NCI-H774 (cell line): ENCODE results near the gene ADGRA1.
"Not testable (repeated sequence)": the region's sequence is repeated elsewhere in the genome, so short reads cannot be mapped to it uniquely, and the experiment has no call there.

Source experiments
- DNase-seq: peaks from one replicate; lab custom pipeline; 2025; lab: John Stamatoyannopoulos, UW

ADGRA1 gene, protein sequence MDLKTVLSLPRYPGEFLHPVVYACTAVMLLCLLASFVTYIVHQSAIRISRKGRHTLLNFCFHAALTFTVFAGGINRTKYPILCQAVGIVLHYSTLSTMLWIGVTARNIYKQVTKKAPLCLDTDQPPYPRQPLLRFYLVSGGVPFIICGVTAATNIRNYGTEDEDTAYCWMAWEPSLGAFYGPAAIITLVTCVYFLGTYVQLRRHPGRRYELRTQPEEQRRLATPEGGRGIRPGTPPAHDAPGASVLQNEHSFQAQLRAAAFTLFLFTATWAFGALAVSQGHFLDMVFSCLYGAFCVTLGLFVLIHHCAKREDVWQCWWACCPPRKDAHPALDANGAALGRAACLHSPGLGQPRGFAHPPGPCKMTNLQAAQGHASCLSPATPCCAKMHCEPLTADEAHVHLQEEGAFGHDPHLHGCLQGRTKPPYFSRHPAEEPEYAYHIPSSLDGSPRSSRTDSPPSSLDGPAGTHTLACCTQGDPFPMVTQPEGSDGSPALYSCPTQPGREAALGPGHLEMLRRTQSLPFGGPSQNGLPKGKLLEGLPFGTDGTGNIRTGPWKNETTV

DNA sequence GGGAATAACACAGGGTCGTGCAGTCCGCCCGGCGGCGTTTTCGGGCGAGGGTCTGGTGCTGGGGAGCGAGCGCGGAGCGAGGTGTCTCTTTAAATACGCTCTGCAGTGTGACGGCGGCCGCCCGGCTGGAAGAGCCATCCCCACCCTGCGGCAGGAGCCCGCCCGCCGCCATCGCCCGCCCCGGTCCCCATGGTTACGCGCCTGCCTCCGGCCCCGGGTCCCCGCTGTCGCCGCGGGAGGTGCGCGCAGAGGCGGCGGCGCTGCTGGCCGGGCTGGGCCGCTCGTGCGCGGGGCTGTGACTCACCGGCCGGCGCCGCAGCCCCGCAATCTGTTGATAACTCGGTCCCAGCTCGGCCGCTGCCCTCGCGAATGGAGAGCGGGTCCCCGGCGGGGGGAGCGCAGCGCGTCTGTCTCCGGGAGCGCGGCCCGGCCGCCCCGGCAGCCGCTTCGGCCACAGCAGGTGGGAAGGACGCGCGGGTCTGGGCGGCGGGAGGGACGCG is at the start of gene ADGRA1:
Gene ADGRA1 (plus strand): TSS at position 246 of the 500 bp plus-strand sequence. CDS start 986 bp downstream, outside the sequence.
- no peak for DNase-seq

DNA sequence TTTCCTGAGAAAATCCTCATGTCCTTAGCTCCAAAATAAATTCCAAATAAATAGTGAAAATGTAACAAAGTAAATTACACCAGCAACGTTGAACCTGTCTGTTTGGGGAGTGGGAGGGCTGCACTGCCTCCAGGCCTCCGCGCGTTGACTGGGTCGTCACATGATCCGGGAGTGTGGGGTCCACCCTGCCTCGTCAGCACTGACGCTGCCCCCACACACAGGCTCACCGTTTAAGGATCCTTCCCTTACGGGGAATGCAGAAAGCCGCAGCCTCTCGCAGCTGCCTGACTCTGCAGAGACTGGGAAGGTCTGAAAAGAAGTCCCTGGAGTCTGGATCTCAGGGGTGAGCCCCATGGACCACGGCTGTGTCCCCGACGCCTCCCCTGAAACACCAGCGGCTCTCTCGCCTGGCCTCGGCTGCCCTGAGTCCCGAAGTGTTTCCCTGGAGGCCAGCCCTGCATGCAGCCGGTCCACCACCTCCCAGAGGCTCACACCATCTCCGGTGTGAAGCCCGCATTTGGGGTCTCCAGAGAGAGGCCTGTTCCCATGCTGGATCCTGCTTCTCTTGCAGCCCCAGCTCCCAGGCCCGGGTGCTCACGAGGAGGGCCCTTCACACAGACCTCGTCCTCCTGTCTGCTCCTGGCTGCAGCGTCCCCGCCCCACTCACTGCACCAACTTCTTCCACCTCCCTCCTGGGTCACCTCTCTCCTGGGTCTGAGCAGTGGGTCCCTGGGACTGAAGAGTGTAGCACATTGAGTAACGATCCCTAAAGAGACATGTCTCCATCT is 49.5 kb upstream of the ADGRA1 start:
- no peak for DNase-seq

DNA sequence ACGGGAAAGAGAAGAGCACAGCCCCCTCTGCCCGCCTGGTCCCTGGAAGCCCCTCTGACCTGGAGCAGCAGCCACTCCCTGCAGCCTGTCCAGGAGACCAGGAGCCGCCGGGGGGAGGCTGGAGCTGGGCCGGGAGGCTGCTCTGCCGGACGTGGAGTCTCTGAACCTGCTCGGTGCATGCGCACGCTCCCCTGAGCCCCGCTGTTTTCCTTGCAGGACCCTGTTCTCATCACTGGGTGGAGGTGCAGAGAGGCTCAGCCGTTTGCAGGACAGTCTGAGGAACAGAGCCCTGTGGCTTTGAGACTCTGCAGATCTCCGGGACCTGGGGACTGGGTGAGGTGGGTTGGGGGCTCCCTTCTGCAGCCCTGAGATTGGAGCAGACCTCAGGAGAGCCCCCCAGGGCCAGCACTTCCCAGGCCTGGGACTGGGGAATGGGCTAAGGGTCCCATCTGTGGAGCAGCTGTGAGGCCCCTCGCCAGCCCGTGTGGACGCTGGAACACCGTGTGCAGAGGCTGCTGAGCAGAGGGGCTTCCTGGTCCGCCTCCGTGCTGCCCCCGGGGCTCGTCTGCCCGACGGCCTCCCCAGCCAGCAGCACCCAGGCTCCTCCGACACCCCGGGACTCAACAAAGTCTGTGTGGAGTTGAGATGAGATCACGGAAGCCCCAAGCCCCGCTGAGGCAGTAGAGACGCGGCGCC is 48.5 kb upstream of the ADGRA1 start:
- no peak for DNase-seq

DNA sequence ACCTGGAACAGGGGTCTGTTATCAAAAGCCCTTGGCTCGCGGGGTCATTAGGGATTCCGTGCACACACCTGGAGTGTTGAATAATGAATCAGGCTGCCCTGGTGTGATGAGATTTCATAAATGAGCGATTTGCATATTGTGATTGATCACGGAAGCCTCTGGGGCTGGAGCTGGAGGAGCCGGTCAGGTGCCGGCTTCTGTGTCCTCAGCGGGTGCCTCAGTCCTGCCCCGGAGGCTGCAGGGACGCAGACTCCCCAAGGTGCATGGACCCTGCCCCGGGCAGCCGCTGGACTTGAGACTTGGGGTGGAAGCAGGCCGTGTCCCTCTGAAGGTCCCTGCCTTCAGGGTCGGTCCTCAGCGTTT is 47.9 kb upstream of the ADGRA1 start:
- DNase-seq = no peak

DNA sequence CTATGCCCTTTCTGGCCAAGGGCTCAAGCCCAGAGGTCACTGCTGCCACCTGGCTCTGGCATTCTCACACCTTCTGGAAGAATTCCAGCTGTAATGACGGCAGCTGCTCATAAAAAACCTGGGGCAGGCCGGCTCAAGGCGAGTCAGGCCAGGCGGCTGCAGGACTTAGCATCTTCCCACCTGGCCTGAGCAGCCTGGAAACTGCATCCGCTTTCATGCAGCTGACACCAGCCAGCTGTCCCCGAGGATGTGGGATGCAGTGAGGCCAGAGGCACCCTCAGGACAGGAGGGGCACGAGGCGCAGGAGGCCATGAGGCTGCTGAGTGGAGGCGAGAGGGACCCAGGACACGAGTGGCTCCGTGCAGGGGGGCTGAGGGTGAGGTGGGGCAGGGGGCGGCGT is 47.5 kb upstream of the ADGRA1 start:
- no peak for DNase-seq

DNA sequence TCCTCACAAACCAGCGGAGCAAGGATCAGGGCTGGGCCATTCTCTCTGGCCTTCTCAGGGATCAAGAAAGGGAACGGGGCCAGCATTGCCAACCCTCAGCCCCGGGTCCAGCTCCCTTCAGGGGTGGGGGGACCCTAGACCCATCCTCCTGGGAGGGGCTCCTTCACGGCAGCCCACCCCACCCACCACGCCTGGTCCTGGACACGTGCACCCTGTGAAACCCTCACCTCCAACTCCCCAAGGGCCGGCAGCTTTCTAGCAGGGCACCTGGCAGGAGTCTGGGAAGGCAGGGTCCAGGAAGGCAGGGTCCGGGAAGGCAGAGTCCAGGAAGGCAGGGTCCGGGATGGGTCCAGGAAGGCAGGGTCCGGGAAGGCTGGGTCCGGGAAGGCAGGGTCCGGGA is 46.6 kb upstream of the ADGRA1 start:
- no peak for DNase-seq

DNA sequence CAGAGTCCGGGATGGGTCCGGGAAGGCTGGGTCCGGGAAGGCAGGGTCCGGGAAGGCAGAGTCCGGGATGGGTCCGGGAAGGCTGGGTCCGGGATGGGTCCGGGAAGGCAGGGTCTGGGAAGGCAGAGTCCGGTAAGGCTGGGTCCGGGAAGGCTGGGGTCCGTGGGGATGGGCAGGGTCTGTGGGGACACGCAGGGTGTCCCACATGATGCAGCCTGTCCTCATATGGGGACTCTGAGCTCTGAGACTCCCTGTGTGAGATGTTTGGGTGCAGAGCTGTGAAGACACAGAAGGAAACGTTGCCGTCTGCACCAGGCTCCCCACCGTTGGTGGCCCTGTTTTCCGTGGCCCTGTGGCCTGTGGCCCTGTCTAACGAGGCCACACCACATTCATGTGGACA is 45.7 kb upstream of the ADGRA1 start:
- DNase-seq = no peak

DNA sequence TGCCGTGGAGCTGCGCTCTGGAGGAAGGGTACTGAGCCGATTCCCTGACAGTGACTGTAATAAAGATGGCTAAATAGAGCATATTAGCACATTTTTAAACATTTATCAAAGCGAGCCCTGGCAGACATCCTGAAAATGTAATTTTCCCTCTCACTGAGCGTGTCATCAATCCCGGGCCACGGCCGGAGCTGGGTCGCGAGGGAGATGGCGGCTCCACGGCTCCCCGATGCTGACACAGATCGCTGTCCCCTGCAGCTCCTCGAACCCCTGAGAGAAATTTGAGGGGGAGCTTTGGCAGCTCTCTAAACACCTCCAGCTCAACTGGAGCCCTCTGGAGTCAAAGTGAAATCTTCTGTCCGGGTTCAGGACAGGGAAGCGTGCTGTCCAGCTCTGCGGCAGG is 44.9 kb upstream of the ADGRA1 start:
- no peak for DNase-seq

DNA sequence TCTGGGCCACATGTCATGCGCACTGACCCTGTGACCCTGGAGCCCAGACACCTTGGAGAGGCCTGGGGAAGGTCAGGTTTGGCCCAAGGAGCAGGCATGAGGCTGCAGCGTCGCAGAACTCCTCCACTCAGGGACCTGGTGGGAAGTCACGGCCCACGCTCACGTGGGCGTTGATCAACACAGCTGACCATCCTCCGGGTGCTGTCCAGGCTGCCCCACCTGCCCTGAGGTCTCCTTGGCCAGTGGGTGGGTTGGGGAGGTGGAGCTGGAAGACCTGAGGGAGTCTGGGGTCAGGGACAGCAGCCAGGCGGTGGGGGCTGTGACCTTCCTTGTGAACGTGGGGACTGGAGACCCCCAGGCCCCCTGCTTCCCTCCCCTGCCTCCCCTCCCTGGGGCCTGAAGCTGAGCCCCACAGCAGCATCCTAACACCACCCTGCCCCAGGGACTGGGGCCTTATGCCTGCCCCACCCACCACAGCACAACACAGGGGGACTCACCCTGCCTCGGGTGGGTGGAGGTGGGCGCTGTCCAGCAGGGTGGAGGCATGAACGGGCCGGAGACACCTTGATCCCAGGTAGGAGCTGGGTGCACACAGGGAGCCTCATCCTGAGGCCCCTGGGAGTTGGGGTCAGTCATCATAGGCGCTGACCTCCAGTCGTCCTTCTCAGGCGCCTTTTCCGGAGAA is 44.0 kb upstream of the ADGRA1 start:
- no peak for DNase-seq

DNA sequence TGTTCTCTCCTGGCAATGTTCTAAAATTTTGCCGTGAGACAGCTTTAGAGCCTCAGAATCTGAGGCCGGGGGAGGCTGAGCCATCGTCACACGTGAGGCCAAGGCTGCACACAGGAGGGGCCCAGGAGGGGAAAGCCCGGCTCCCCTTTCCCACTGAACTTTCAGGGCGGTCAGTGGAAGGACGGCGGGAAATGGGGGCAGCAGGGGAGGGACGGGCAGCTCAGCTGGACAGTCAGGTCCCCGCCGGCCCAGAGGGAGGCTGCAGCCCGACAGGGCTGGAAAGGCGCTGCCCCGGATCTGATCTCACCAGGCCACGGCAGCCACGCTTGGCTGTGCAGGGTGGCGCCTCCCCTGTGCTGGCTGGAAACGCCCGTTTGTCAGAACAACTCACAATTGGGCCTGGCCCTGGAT is 43.3 kb upstream of the ADGRA1 start:
- no peak for DNase-seq

DNA sequence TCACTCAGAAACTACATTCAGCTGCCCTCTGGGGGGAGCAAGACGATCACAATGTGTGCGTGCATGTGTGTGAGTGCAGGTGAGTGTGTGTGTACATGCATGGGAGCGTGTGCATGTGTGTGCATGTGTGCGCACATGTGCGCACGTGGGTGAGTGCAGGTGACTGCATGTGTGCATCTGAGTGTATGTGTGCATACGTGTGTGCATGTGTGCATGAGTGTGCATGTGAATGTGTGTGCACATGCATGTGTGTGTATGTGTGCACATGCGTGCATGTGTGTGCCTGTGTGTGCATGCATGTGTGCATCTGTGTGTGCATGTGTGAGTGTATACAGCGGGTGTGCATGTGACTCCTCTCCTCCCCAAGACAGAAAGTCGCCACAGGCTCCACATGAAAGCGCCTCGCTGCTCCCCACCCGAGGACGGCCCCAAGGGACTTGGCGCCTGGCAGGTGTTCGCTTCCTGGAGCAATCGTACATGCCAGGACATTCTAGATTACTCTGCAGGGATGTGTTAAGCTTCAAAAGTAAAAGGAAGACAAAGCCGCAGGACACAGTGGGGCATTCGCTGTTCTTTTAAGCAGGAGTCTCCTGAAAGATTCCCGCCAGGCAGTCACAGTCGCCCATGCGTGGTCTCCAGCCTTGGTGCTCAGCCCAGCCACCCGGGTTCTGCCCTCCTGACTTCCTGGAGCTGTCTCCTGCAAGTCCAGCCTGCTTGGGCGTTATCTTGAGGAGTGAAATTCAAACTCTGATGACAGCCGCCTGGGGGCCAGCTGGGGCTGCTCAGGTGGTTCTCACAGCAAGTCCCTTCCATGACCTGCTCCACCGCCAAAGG is 42.0 kb upstream of the ADGRA1 start:
- DNase-seq = no peak

DNA sequence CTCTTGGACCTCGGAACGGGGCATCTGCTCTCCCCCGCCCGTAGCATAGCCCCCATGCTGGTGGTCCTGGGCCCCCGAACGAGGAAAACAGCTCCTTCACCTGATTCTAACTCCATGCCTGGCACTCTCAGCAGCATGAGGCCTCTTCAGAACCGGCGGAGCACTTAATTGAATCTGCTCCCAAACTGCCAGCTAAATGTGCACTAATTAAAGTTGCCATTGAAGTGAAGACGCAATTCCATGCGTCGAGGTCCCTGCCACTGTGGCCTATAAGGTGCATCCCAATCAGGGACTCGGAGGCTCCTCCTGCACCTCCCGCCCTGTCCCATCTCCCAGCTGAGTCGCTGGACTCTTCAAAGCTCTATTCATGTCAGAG is 41.3 kb upstream of the ADGRA1 start:
- DNase-seq = no peak

DNA sequence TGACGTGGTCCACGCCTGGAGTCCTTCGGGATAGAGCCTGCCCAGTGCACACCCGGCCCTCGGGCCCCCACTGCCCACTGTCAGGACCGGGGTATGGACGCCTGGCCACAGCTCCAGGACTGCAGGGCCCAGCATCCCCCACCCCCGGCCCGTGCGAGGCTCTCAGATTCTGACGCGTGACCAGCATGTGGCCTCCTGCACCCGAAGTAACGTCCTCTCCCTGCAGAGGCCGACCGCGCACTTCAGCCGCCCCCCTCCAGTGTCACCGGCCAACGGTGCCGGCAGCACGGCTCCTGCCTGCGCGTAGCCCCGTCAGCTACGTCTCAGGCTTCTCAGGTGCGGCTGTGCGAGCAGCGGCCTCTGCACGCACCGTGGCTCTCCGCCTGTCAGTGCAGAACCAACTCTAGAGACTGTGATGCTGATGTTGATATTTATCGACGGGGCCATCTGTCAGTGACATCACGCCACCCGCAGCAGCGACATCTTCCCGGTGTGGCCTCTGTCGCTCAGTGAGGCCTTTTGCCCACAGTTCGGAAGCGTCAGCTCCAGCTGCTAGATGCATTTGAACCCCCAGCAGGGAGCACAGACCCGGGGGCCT is 40.1 kb upstream of the ADGRA1 start:
- DNase-seq = no peak

DNA sequence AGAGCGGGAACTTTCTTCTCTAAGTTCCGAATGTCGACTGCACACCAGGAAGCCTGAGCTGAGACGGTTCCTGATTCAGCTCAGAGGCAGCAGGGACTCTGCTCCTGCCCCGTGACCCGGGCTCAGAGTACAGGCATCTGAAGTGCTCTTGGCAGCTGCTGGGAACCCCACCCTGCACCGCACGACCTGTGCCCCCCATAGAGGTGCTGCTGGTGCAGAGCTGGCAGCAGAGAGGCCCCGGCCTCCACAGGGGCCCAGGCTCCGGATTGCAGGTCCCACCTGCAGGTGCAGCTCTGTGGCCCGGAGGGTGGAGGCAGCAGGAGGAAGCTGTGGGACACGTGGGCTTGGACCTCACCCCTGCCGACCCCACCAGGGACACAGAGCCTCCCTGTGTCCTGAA is 39.5 kb upstream of the ADGRA1 start:
- DNase-seq = no peak

DNA sequence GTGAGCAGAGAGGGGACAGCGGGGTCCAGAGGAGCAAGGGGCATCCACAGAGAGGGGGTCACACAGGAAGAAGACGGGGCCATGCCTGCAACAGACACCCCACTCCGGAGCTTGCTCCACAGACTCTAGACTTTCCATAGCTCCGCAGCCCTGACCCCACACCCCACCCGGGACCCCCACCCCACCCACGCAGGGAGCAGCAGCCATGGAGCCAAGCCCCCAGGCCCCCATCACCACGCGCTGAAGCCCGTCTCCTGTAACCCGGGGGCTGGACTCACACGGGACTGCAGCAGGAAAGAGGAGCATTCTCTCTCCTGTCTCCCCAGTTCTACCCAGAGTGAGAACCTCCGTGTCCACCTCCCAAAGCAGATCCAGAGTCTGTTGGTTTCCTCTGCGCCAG is 38.8 kb upstream of the ADGRA1 start:
- DNase-seq = no peak

DNA sequence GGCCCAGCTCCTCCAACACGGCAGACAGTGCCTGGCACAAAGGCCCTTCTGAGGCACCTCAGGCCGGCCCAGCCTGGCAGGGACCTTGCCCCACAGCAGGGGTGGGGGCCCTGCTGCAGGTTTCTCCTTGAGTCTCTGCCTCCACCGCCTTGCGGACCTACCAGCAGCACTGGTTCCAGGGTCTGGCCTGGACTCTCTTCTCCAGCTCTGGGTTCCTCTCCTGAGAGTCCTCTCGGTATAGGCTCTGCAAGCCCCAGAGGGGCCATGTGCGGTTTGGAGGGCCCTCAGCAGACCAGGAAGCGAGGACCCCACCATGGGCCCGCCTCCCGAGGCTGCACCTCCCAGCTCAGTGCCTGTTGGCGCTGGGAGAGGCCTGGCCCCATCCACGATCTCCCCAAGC is 38.1 kb upstream of the ADGRA1 start:
- DNase-seq = no peak

DNA sequence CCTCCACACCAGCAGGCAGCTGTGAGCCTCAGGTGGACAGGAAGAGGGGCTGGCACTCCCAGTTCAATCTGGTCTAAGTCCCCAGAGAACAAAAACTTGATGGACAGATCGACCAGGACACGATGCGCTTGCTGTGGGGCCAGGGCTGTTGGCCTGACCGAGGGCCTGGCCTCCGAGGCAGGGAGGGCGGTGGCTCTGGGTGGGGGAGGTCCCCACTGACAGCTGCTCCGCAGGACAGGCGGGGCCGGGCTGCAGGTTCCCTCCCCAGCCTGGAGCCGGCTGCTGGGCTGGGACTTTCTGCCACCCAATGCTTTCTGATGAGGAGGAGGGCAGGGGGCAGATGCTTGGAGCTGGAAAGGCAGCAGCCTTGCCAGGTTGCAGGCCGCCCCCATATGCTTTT is 37.4 kb upstream of the ADGRA1 start:
- DNase-seq = no peak

DNA sequence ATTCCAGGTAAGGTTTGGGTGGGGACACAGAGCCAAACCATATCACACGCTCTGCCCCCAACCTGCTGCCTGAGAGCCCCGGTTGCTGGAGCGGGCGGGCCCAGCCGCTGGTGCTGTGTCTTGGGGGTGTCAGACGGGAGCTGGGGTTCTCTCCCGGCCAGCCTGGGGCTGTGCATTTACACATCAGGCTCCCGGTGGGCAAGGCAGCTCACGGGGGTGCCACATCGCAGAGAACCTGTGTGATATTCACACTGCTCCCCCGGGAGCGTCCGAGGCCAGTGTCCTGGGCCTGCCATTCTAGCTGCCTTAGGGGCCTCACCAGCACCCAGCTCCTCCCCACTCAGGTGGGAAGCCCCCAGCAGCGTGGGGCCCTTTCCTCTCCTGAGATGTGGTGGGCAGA is 35.6 kb upstream of the ADGRA1 start:
- no peak for DNase-seq

DNA sequence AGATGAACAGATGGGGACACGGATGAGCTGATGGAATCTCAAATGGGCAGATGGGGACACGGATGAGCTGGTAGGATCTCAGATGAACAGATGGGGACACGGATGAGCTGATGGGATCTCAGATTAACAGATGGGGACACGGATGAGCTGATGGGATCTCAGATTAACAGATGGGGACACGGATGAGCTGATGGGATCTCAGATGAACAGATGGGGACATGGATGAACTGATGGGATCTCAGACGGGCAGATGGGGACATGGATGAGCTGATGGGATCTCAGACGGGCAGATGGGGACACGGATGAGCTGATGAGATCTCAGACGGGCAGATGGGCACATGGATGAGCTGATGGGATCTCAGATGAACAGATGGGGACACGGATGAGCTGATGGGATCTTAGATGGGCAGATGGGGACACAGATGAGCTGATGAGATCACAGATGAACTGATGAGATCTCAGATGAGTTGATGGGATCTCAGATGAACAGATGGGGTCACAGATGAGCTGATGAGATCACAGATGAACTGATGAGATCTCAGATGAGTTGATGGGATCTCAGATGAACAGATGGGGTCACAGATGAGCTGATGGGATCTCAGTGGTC is 34.1 kb upstream of the ADGRA1 start:
- DNase-seq = not testable (repeated sequence)

DNA sequence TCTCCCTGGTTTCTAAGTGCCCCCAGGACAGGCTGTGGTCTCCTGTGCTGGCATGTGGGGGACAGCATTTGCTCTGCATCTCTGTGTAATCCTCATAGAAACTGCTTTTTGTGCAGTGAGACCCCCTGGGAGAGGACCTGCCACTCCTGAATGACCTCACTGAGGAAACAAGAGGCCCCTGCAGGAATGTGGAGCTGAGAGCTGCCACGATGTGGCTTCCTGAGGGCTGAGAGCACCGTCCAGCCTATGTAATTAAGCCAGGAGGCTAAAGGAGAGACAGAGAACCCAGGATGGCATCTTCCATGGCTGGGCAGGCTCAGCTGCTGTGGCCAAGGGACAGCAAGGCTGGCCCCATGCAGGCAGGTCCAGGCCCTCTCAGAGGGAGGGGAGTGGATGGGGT is 32.3 kb upstream of the ADGRA1 start:
- DNase-seq = no peak
